ENCODE results near the gene MAP3K13. TPM values are rescaled to one million over a fixed set of nuclear protein-coding genes. Genes with fewer than 3 reads are reported as not detected.
A peak's percentile ranks its signal among the peaks of the same experiment; 100 is the strongest.

Gene MAP3K13
- total and polyA plus RNA-seq, 2 of the 13 experiments (the other 11 are each of a cell fraction or from before 2014, with no cell fraction given) = 24.2 to 26.5 TPM

DNA sequence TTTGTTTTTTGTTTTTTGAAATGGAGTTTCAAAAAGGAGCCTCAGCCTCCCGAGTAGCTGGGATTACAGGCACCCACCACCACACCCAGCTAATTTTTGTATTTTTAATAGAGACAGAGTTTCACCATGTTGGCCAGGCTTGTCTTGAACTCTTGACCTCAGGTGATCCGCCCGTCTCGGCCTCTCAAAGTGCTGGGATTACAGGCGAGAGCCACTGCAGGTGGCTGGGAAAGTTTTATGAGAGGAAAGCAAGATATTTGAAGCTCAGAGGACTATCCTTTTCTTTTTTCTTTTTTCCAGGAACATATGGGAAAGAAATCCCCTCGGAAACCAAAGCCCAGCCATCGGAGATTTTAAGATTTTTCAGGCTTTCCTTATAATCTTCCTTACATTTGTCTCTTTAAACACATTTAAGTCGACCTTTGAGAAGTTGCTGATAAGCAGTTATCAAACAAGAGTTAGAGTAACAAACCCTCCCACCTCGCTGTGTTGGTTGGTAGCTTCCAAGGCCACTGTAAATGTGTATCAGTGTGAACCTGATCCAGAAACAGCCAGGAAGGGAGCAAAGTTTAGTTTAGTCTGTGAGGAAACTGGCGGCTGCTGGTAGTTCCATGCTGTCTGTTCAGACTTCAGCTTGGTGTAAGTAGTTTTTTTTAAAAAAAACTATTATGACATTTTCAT lies 34.5 kb upstream of the MAP3K13 start (continued):
- TF ChIP-seq, protein P1, sequence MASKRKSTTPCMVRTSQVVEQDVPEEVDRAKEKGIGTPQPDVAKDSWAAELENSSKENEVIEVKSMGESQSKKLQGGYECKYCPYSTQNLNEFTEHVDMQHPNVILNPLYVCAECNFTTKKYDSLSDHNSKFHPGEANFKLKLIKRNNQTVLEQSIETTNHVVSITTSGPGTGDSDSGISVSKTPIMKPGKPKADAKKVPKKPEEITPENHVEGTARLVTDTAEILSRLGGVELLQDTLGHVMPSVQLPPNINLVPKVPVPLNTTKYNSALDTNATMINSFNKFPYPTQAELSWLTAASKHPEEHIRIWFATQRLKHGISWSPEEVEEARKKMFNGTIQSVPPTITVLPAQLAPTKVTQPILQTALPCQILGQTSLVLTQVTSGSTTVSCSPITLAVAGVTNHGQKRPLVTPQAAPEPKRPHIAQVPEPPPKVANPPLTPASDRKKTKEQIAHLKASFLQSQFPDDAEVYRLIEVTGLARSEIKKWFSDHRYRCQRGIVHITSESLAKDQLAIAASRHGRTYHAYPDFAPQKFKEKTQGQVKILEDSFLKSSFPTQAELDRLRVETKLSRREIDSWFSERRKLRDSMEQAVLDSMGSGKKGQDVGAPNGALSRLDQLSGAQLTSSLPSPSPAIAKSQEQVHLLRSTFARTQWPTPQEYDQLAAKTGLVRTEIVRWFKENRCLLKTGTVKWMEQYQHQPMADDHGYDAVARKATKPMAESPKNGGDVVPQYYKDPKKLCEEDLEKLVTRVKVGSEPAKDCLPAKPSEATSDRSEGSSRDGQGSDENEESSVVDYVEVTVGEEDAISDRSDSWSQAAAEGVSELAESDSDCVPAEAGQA (IDR thresholded peaks at IDR 0.05; ENCODE audit: low read depth) = no peak
- TF ChIP-seq, protein P1 (CRISPR knock-in tag; IDR thresholded peaks at IDR 0.05; ENCODE audit: borderline replicate concordance) = no peak
- TF ChIP-seq RBAK (CRISPR knock-in tag; IDR thresholded peaks at IDR 0.05) (no peak; the same call in 1 of the 2 replicates), ZNF792 (CRISPR knock-in tag; IDR thresholded peaks at IDR 0.05) (peak; percentile 69), ZNF616 (CRISPR knock-in tag; IDR thresholded peaks at IDR 0.05; ENCODE audit: low read depth) (no peak), SAP130 (CRISPR knock-in tag; IDR thresholded peaks at IDR 0.05; ENCODE audit: low read depth) (peak; percentile 91), MZF1 (CRISPR knock-in tag; IDR thresholded peaks at IDR 0.05; ENCODE audit: borderline replicate concordance) (no peak), ZNF816 (CRISPR knock-in tag; IDR thresholded peaks at IDR 0.05; ENCODE audit: borderline replicate concordance) (no peak), RFXANK (CRISPR knock-in tag; IDR thresholded peaks at IDR 0.05) (no peak)
- TF ChIP-seq, protein P2, sequence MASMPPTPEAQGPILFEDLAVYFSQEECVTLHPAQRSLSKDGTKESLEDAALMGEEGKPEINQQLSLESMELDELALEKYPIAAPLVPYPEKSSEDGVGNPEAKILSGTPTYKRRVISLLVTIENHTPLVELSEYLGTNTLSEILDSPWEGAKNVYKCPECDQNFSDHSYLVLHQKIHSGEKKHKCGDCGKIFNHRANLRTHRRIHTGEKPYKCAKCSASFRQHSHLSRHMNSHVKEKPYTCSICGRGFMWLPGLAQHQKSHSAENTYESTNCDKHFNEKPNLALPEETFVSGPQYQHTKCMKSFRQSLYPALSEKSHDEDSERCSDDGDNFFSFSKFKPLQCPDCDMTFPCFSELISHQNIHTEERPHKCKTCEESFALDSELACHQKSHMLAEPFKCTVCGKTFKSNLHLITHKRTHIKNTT (CRISPR knock-in tag; IDR thresholded peaks at IDR 0.05) = no peak
- TF ChIP-seq, protein P3, sequence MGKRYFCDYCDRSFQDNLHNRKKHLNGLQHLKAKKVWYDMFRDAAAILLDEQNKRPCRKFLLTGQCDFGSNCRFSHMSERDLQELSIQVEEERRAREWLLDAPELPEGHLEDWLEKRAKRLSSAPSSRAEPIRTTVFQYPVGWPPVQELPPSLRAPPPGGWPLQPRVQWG (CRISPR knock-in tag; IDR thresholded peaks at IDR 0.05; ENCODE audit: borderline replicate concordance, low read depth) = no peak
- TF ChIP-seq, protein P4, sequence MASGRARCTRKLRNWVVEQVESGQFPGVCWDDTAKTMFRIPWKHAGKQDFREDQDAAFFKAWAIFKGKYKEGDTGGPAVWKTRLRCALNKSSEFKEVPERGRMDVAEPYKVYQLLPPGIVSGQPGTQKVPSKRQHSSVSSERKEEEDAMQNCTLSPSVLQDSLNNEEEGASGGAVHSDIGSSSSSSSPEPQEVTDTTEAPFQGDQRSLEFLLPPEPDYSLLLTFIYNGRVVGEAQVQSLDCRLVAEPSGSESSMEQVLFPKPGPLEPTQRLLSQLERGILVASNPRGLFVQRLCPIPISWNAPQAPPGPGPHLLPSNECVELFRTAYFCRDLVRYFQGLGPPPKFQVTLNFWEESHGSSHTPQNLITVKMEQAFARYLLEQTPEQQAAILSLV (CRISPR knock-in tag; IDR thresholded peaks at IDR 0.05; ENCODE audit: borderline replicate concordance) = no peak
- TF ChIP-seq, protein P5, sequence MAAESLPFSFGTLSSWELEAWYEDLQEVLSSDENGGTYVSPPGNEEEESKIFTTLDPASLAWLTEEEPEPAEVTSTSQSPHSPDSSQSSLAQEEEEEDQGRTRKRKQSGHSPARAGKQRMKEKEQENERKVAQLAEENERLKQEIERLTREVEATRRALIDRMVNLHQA (CRISPR knock-in tag; IDR thresholded peaks at IDR 0.05) = no peak
- TF ChIP-seq, protein P6, sequence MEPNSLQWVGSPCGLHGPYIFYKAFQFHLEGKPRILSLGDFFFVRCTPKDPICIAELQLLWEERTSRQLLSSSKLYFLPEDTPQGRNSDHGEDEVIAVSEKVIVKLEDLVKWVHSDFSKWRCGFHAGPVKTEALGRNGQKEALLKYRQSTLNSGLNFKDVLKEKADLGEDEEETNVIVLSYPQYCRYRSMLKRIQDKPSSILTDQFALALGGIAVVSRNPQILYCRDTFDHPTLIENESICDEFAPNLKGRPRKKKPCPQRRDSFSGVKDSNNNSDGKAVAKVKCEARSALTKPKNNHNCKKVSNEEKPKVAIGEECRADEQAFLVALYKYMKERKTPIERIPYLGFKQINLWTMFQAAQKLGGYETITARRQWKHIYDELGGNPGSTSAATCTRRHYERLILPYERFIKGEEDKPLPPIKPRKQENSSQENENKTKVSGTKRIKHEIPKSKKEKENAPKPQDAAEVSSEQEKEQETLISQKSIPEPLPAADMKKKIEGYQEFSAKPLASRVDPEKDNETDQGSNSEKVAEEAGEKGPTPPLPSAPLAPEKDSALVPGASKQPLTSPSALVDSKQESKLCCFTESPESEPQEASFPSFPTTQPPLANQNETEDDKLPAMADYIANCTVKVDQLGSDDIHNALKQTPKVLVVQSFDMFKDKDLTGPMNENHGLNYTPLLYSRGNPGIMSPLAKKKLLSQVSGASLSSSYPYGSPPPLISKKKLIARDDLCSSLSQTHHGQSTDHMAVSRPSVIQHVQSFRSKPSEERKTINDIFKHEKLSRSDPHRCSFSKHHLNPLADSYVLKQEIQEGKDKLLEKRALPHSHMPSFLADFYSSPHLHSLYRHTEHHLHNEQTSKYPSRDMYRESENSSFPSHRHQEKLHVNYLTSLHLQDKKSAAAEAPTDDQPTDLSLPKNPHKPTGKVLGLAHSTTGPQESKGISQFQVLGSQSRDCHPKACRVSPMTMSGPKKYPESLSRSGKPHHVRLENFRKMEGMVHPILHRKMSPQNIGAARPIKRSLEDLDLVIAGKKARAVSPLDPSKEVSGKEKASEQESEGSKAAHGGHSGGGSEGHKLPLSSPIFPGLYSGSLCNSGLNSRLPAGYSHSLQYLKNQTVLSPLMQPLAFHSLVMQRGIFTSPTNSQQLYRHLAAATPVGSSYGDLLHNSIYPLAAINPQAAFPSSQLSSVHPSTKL (CRISPR knock-in tag; IDR thresholded peaks at IDR 0.05) = no peak; the same call in 1 of the 2 replicates
- TF ChIP-seq, protein P7, sequence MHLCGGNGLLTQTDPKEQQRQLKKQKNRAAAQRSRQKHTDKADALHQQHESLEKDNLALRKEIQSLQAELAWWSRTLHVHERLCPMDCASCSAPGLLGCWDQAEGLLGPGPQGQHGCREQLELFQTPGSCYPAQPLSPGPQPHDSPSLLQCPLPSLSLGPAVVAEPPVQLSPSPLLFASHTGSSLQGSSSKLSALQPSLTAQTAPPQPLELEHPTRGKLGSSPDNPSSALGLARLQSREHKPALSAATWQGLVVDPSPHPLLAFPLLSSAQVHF (CRISPR knock-in tag; IDR thresholded peaks at IDR 0.05) = no peak

All from HepG2 (cell line).